Endodermal cell (in vitro differentiated cells): ENCODE results near the gene FAM50A. TPM values are rescaled to one million over a fixed set of nuclear protein-coding genes. Genes with fewer than 3 reads are reported as not detected.

Source experiments
- DNase-seq: peaks from one replicate; pipeline ENCODE4 v3.0.0-alpha.2; 2017
- H3K27ac ChIP-seq: 2 replicates; pipeline ENCODE4 v1.5.1; 2013; ENCODE audit warnings: mild to moderate bottlenecking, low read depth, low read length, moderate library complexity
- H3K27me3 ChIP-seq: 2 replicates; pipeline ENCODE4 v1.6.1; 2013; ENCODE audit warnings: mild to moderate bottlenecking, low read length, moderate library complexity; ENCODE audit not compliant: insufficient read depth, control insufficient read depth, poor library complexity, severe bottlenecking
- H3K36me3 ChIP-seq: 2 replicates; pipeline ENCODE4 v1.7.0; 2013; ENCODE audit warnings: mild to moderate bottlenecking, low read length, moderate library complexity; ENCODE audit not compliant: control insufficient read depth, insufficient read depth
- H3K4me1 ChIP-seq: one replicate; pipeline ENCODE4 v1.7.0; 2013; ENCODE audit warnings: low read length; ENCODE audit not compliant: control insufficient read depth, insufficient read depth
- H3K4me3 ChIP-seq: 2 replicates; pipeline ENCODE4 v1.5.1; 2013; ENCODE audit warnings: mild to moderate bottlenecking, low read length, moderate library complexity
- H3K9ac ChIP-seq: 2 replicates; pipeline ENCODE4 v1.6.1; 2013; ENCODE audit warnings: mild to moderate bottlenecking, low read length, moderate library complexity; ENCODE audit not compliant: poor library complexity, severe bottlenecking; ENCODE audit errors: extremely low read depth
- H3K9me3 ChIP-seq: 2 replicates; pipeline ENCODE4 v1.6.1; 2013; ENCODE audit warnings: mild to moderate bottlenecking, low read length, moderate library complexity; ENCODE audit not compliant: control insufficient read depth
- H3K27ac Mint-ChIP-seq: 2 replicates; pipeline ENCODE4 v1.8.0; 2020; ENCODE audit warnings: mixed read lengths
- H3K27me3 Mint-ChIP-seq: 2 replicates; pipeline ENCODE4 v1.8.0; 2021; ENCODE audit warnings: mild to moderate bottlenecking, mixed read lengths; ENCODE audit not compliant: insufficient read depth
- H3K36me3 Mint-ChIP-seq: 2 replicates; pipeline ENCODE4 v1.8.0; 2020; ENCODE audit warnings: low read depth, mixed read lengths
- H3K4me1 Mint-ChIP-seq: 2 replicates; pipeline ENCODE4 v1.8.0; 2020; ENCODE audit warnings: mixed read lengths
- H3K4me3 Mint-ChIP-seq: 2 replicates; pipeline ENCODE4 v1.8.0; 2020; ENCODE audit warnings: mild to moderate bottlenecking, moderate library complexity, mixed read lengths
- H3K9me3 Mint-ChIP-seq: 2 replicates; pipeline ENCODE4 v1.8.0; 2020; ENCODE audit warnings: mild to moderate bottlenecking, mixed read lengths
- CTCF ChIP-seq: fragments of 200-600 bp; sonication (generic); conservative IDR thresholded peaks from 2 replicates; pipeline ENCODE4 v1.5.0; 2021; ENCODE audit warnings: antibody characterized with exemption, mild to moderate bottlenecking
- WGBS, 2 experiments: methylation state at CpG; one replicate each; pipeline versions ENCODE4 v1.1.5 to v1.1.7; 2013; ENCODE audit warnings: missing lambda C conversion rate in 2 of 2, mixed read lengths in 1 of 2; ENCODE audit not compliant: insufficient coverage in 1 of 2, insufficient read length in 1 of 2; 5-methylcytosine and 5-hydroxymethylcytosine counted together
- total RNA-seq, 2 donors: library from RNA; stranded (reverse); fragmentation: NEBNext Ultra II Directional in 1 of 2; extraction: Animal tissue kit (Norgen Biotek cat#: 25700) in 1 of 2; gene quantifications; 2 replicates in 1 of 2; 3 replicates in 1 of 2; pipeline ENCODE4 v1.2.1, GENCODE V29; 2021

The FAM50A gene
- total RNA-seq, 2 donors from 2014 or later = 91.0 to 102 TPM

- H3K36me3 ChIP-seq = peaks cover 14% of the 10 kb centered on the region
- Mint-ChIP-seq H3K36me3 (peaks cover 20% of the 10 kb centered on the region), H3K4me3 (peak overlapping the region; percentile 78), H3K9me3 (peaks cover 71% of the 10 kb centered on the region), H3K27me3 (no peaks in the 10 kb centered on the region), H3K27ac (peak overlapping the region; percentile 80), H3K4me1 (no peaks in the 10 kb centered on the region)
- H3K9me3 ChIP-seq = no peaks in the 10 kb centered on the region
- no peak overlapping the region for H3K9ac ChIP-seq
- H3K27ac ChIP-seq = peak overlapping the region; percentile 60
- no peaks in the 10 kb centered on the region for H3K27me3 ChIP-seq
- WGBS, 2 experiments = 10 to 40% methylated on average over 1 to 37 of the region's 78 CpGs
- no peaks in the 10 kb centered on the region for H3K4me1 ChIP-seq
- H3K4me3 ChIP-seq = no peak overlapping the region
- peak; percentile 76 for DNase-seq
- TF ChIP-seq CTCF = no peak
Measured at GRCh38 chrX:154436374-154436982, 7.5 kb upstream of the FAM50A start.

GRCh38 chrX:154436983-154437752 lies 6.8 kb upstream of the FAM50A start, which contains the start of gene GDI1:
GDI1 (plus strand) TSS chrX:154437154; CDS start chrX:154437255, 101 bp downstream.
- peaks cover 75% of the 10 kb centered on the region for H3K9me3 Mint-ChIP-seq
- Histone ChIP-seq H3K9ac (no peak within 1 kb of the TSS), H3K27me3 (no peaks in the 10 kb centered on the region), H3K9me3 (no peaks in the 10 kb centered on the region), H3K4me3 (peak within 1 kb of the TSS; percentile 85), H3K4me1 (no peaks in the 10 kb centered on the region), H3K27ac (peak within 1 kb of the TSS; percentile 71), H3K36me3 (peaks cover 17% of the 10 kb centered on the region)
- peaks cover 23% of the 10 kb centered on the region for H3K36me3 Mint-ChIP-seq
- DNase-seq = peak; percentile 72
- WGBS, 2 experiments = 0% methylated on average over 3 to 67 of the region's 93 CpGs
- H3K27ac Mint-ChIP-seq = peak within 1 kb of the TSS; percentile 80
- no peaks in the 10 kb centered on the region for H3K27me3 Mint-ChIP-seq
- TF ChIP-seq CTCF = no peak
- no peaks in the 10 kb centered on the region for H3K4me1 Mint-ChIP-seq
- peak within 1 kb of the TSS; percentile 78 for H3K4me3 Mint-ChIP-seq

- no peaks in the 10 kb centered on the region for H3K27me3 Mint-ChIP-seq
- Histone ChIP-seq H3K27ac (peak overlapping the region; percentile 71), H3K9me3 (no peaks in the 10 kb centered on the region), H3K4me3 (peak overlapping the region; percentile 85), H3K36me3 (peaks cover 22% of the 10 kb centered on the region), H3K4me1 (no peaks in the 10 kb centered on the region), H3K27me3 (no peaks in the 10 kb centered on the region), H3K9ac (no peak overlapping the region)
- H3K36me3 Mint-ChIP-seq = peaks cover 18% of the 10 kb centered on the region
- TF ChIP-seq CTCF = no peak
- H3K27ac Mint-ChIP-seq = no peak overlapping the region
- no peak for DNase-seq
- peaks cover 75% of the 10 kb centered on the region for H3K9me3 Mint-ChIP-seq
- no peaks in the 10 kb centered on the region for H3K4me1 Mint-ChIP-seq
- WGBS, 2 experiments = 67 to 85% methylated on average over 8 to 26 of the region's 28 CpGs
- H3K4me3 Mint-ChIP-seq = peak overlapping the region; percentile 78
Measured at GRCh38 chrX:154437971-154438893, 5.7 kb upstream of the FAM50A start.
